Activated gamma-delta T cell treated with Interleukin-2 at 50 U/mL for 16 hours (primary cell): ENCODE data around the gene TRIP13.

Experiments
- DNase-seq: peaks from one replicate; pipeline ENCODE4 v3.0.0-alpha.2; 2020

The TRIP13 gene

GRCh38 chr5:854966-855743 is 37.5 kb upstream of the TRIP13 start:
- DNase-seq: no peak

- no peak for DNase-seq
Observed at GRCh38 chr5:855771-856530, 36.7 kb upstream of the TRIP13 start.

- DNase-seq: no peak
Observed at GRCh38 chr5:856531-857425, 35.9 kb upstream of the TRIP13 start.

- no peak for DNase-seq
Observed at GRCh38 chr5:858726-859125, 34.0 kb upstream of the TRIP13 start.

GRCh38 chr5:859391-859790 is 33.3 kb upstream of the TRIP13 start:
- no peak for DNase-seq

- no peak for DNase-seq
Observed at GRCh38 chr5:859798-860296, 32.8 kb upstream of the TRIP13 start.

- DNase-seq: no peak
Observed at GRCh38 chr5:860506-861150, 32.1 kb upstream of the TRIP13 start.

- no peak for DNase-seq
Observed at GRCh38 chr5:861442-862366, 31.0 kb upstream of the TRIP13 start.

- no peak for DNase-seq
Observed at GRCh38 chr5:862367-863243, 30.1 kb upstream of the TRIP13 start.

GRCh38 chr5:863244-863805 is 29.4 kb upstream of the TRIP13 start:
- no peak for DNase-seq

- no peak for DNase-seq
Observed at GRCh38 chr5:864492-865167, 28.1 kb upstream of the TRIP13 start.

GRCh38 chr5:865168-865521 is 27.5 kb upstream of the TRIP13 start:
- no peak for DNase-seq

GRCh38 chr5:865771-866170 is 26.9 kb upstream of the TRIP13 start:
- no peak for DNase-seq

- DNase-seq: no peak
Observed at GRCh38 chr5:867300-867870, 25.3 kb upstream of the TRIP13 start.

- no peak for DNase-seq
Observed at GRCh38 chr5:868428-869135, 24.1 kb upstream of the TRIP13 start.

- DNase-seq: no peak
Observed at GRCh38 chr5:870956-871355, 21.7 kb upstream of the TRIP13 start.

- DNase-seq: no peak
Observed at GRCh38 chr5:871596-872298, 20.9 kb upstream of the TRIP13 start.

- no peak for DNase-seq
Observed at GRCh38 chr5:872301-872700, 20.4 kb upstream of the TRIP13 start.
